CD4-positive, alpha-beta T cell treated with Interferon alpha-2 for 1 hour (primary cell): ENCODE data around the gene ARHGAP10.
"Not testable (repeated sequence)": the region's sequence is repeated elsewhere in the genome, so short reads cannot be mapped to it uniquely, and the experiment has no call there.

Experiments used
- DNase-seq, 2 donors: peaks; one replicate each; pipeline ENCODE4 v3.0.0-alpha.2; 2020 to 2022

The ARHGAP10 gene

DNA sequence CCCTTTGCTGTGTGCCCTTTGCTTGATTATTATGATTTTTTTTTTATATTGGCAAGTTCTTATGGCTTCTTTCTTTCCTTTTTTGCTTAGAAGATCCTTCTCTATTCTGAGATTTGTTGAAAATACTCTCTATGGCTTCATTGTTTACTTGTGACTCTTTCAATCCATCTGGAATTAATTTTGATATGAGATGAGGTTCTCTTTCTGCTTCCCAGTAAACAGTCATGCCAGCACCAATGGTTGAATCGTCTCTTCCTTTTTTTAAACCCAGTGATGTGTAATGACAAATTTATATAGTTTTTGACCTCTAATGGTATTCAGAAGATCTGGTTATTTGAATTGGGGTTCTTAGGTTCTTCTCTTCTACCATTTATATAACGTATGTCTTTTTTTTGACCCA is 121.8 kb downstream of the ARHGAP10 start:
- no peak for DNase-seq

DNA sequence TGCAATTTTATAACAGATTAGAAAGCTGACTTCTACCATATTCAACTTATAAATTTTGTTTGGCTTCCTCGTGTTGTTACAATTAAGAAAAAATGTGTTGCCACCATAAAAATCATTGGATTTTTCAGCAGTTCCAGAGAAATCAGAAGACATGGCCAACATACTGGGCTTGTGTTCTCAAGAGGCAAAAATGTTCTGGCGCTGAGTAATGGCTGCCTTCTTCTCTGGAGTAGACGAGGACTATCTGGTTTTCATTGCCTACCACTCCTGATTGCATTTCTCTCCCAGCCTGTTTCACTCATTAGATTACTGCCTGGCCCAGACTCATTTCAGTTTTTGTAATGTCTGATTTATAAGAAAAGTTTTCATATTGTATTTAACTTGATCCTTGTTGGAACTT is 122.3 kb downstream of the ARHGAP10 start:
- no peak for DNase-seq

DNA sequence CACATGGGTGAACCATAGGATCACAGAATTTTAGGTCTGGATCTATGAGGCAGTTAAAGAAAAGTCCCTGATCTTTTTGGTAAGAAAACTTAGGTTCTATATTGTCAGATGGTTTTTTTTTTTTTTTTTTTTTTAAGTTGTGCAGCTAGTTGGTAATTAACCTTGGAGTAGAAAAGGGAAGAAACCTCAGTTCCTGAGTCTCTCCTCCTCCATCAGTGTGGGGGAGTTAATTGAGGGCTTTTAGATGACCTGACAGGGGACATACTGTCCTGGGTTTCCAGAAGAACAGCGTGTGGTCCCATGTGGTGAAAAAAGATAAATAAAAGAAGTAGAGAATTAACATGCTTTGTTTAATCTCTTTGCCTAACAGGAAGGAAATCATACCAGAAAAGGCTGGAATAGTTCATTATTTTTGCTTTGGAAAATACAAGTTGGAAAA is 123.7 kb downstream of the ARHGAP10 start:
- DNase-seq: no peak

DNA sequence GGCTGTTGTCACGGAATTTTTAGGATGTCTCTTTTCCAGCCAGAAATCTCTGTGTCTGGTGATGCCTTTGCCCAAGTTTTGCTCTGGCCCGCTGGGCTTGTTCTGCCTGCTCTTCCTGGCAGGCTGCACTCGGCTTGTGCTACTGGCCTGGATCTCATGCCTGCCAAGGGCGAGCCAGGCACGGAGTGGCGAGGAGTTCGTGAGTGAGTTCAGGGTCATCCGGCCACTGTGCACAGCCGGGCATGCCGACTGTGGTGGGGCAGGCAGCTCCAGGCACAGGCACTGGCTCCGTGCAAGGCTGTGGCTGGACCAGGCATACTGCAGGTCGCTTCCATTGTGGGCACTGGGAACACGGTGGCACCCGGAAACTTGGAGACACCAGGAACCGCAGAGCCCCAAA is 129.1 kb downstream of the ARHGAP10 start:
- no peak for DNase-seq

DNA sequence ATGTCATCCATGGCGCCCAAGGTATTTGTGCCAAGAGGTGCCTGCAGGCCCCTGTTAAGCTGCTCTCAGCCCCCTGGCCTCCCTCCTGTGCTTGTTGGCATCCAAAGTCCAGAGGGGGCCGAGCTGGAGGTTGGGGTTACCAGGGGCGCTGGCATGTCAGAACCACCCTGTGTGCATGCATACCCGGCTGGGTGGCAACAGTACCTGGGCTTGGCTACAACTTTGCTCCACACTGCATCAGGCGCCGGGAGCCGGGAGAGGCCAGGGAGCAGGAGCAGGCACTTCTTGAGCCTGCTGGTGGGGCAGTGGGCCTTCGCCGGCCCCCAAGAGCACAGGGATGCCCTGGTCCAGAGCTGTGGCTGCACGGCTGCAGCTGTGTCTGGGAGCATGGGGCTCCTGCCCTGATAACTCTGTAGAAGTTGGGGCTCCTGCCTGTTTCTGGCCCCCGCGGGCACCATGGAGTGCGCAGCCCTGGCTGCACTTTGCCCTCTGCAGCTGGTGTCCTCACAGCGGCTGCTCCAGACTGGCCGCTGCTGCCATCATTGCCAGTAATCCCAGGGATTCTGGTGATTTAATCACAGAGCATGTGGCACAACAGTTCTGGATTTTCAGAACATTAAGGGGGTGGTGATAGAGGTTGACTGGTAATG is 130.3 kb downstream of the ARHGAP10 start:
- no peak for DNase-seq

DNA sequence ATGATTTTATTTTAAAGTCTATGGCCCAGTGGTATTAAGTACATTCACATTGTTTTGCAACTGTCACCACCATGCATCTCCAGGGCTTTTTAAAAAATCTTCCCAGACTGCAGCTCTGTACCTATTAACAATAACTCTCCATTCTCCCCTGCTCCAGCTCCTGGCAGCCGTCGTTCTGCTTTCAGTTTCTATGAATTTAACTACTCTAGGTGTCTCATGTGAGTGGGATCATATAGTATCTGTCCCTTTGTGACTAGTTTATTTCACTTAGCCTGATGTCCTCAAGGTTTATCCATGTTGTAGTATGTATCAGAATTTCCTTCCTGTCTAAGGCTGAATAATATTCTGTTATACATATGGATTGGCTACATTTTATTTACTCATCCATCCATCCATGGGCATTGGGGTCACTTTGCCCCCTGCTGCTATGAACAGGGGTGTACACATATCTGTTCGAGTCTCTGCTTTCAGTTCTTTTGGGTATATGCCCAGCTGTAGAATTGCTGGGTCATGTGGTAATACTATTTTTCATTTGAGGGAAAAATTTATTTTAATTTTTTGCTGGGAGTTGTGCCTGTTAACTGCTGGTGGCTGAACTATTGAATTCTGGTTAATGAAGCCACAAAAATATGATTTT is 131.3 kb downstream of the ARHGAP10 start:
- no peak for DNase-seq

DNA sequence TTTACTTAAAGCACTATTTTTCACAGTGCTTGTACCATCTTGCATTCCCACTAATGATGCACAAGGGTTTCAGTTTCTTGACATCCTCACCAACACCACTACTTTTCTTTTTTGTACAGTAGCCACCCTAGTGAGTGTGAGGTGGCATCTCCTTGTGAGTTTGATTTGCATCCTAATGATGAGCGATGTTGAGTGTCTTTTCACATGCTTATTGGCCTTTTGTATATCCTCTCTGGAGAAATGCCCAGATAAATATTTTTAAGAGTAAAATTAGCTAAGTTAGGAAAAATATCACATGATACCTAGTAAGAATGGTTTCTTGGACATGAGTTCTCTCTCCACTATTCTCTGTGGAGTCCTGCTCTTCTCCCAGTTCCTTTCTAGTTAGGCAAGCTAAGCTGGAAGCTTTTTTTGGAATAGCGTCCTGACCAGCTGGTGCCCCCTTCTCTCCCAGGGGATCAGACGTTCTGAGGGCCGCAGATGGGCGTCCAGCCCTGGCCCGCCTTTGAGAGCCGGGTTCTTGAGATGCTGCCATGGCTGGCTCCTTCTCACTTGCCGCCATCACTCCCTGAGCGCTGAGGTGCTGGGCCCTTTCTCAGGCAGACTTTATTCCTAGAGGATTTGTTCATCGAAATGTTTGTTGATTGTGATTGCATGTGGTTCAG is 132.1 kb downstream of the ARHGAP10 start:
- no peak for DNase-seq

DNA sequence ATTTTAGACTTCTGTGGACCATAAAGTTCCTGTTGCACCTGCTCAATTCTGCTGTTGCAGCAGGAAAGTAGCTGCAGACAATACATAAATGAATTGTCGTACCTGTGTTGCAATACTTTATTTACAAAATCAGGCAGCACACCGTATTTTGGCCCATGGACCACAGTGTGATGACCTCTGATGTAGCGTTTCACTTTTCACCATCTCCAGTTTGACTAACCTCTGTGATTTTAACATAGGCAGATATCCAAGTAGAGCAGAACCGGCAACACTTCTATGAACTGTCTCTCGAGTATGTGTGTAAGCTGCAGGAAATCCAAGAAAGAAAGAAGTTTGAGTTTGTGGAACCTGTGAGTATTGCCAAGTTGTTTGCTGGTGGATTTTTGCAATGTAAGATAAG is 132.7 kb downstream of the ARHGAP10 start:
- DNase-seq: no peak

DNA sequence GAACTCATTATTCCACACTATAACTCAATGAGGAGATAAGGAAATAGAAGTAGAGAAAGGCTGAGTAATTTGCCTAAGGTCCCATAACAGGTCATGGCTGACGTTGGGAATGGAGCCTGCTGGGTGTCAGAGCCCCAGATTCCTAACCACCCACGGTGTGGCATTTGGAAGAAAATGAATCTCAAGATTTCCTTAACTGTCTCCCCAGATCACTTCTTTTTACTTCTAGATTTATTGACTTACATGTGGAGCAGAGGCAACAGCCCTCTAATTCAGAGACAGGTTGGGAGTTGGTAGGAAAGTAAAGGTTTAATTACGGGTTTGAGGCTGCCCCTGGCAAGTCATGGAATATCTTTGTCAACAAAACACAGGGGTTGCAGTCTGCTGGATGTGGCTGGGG is 134.0 kb downstream of the ARHGAP10 start:
- DNase-seq: no peak

DNA sequence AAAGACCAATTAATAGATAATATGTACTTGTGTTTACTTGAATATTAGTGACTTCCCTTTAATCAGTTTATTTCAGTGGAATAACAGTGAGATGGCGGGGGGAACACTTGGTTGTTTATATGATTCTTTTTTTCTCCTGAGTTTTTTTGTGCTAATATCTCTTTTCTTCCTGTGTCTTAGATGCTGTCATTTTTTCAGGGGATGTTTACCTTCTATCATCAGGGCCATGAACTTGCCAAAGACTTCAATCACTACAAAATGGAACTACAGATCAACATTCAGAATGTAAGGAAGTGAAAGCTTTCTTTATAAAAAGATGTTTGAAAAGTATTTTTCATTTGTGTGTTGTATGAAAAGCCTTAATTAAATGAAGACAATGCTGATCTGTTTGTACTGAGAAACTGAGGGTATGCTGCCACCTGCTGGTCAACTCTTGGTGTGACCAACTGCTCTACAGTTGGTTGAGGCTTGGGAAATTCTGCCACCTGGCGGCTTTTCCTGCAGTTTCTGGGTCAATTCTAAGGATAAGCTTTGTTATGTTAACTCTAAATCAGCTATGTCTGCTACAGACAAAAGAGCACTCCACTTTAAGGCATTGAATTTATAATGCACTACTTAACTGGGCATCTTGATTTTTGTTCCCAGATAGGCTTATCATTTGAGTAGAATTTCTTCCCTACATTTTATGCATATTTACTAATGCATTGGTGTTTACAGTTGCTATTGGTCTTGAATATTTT is 134.8 kb downstream of the ARHGAP10 start:
- peak; percentile 85 to 91 for DNase-seq

DNA sequence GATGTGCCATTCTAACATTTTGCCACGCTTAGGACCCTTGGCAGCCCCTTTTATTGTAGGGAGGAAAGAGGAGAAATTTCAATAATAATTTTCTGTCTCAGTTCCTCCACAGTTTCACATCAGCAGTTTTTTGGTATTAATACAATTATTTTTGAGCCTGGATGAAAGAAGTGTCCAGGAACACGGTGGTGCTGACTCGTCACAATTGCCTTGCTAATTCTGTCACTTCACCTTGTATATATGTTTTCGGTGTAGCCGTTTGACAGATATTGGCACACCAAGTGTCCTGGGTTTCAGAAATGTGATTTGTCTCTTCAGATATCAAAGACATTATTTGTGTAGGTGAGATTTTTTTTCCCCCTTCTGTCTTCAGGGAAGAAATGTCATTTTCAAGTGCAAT is 142.2 kb downstream of the ARHGAP10 start:
- DNase-seq: no peak

DNA sequence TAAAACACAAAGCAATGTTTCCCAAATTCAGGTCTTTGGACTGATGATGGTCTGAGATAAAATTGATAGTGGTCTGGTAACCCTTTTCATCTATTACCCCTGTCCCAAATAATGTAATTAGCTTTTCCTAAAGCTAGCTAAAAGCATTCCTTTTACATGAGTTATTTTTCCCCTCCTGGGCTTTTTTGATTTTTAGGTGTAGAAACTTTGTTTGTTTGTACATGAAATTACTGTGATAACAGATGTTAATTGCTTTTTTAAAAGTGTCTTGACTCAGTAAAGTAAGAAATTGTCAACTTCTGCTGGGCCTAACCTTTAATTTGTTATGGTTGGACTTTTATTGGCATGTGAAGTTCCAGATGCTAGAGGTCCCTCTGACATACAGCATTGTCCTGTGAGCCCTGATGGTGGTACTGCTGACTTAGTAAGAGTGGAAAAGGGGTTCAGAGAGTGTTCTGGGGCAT is 145.5 kb downstream of the ARHGAP10 start:
- DNase-seq: no peak

DNA sequence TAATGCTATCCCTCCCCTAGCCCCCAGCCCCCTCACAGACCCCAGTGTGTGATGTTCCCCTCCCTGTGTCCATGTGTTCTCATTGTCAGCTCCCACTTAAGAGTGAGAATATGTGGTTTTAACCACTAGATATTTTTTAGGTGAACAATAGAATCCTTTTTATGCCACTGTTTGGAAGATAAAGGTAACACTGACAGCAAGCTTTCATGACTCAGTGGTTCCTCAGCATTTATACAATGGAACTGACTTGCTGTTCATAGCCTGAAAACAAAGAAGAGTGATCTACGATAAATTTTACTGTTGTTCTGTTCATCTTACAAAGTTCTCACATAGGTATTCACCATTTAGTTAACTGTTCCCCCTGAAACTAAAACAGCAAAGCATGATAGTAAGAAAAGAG is 147.8 kb downstream of the ARHGAP10 start:
- DNase-seq: no peak

DNA sequence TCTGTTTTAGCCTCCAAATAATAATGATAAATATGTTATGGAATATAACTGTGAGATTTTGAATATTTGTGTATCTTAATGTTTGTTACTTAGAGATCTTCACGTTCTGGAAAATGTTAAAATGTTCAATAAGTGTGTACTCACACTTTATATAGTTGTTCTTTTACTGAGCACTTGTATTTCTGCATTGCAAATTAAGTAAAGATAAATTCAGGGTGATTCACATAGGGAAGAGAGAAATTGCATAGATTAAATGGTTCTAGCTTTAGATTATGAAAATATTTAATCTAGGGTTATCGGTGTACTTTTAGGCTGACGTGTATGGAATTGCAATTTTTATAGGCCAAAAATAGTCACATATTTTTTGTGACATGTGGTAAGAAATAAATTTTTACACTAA is 148.6 kb downstream of the ARHGAP10 start:
- no peak for DNase-seq

DNA sequence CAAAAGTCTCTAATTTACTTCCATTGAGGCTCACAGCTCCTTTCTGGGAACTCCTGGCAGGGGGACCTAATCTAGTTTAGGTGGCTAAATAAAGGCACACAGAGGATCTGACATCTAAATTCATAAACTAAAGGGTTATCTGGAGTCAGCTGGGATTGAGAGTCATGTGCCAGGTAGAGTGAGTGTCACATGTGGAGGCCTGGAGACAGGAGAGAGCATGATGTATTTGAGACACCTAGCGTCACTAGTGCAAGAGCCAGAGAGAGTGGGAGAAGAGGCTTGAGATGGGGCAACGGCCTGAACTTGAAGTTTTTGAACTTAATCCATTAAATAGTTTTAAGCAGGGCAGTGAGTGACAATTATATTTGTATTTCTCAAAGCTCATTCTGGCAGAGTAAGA is 152.6 kb downstream of the ARHGAP10 start:
- no peak for DNase-seq

DNA sequence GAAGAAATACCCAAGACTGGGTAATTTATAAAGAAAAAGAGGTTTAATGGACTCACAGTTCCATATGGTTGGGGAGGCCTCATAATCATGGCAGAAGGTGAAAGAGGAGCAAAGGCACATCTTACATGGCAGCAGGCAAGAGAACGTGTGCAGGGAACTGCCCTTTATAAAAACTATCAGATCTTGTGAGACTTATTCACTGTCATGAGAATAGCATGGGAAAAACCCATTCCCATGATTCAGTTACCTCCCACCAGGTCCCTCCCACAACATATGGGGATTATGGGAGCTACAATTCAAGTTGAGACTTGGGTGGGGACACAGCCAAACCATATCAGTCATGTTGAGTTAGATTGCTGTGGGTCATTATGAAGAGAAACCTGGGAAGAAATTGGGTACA is 153.3 kb downstream of the ARHGAP10 start:
- DNase-seq: not testable (repeated sequence)

DNA sequence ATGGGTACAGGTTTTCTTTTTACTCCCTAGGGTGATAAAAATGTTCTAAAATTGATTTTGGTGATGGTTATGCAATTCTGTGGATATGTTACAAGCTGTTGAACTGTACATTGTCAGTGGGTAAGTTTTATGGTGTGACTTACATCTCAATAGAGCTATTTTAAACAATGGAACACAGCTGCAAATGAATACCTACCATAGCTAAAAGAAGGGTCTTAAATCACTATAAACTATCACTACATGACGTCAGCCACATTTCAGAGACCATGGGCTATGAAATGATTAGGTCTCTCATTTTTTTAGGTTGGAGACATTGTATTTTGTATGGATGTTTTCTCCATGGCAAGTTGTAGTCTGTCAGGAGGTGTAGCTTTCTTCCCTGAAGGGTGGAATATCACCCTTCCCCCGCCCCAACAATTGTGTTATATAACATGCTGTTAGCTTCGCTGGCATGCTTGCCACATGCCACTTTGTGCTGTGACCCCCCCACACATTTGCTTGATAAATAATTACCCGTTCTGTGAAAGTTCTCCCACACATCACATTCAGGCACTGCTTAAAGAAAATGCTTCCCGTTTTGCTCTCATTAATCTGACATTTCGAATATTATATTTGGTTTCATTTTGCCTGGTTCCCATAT is 159.7 kb downstream of the ARHGAP10 start:
- DNase-seq: no peak

DNA sequence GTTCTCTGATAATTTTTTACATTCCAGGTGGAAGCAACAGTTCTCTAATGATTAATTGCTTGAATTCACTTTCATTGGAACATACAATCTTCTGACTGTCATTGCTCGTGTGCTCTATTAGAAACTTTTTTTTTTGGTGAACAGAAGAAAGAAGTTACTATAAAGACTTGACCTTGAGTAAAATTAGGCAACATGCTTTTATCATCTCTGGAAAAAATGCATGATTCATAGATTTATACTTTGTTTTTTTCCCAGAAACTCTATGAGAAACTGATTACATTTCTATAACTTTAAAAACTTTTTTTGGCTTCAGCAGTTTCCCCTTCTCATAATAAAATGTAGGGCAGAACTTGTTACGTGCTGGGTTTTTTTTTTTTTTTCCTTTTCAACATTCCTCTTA is 167.6 kb downstream of the ARHGAP10 start:
- DNase-seq: no peak

DNA sequence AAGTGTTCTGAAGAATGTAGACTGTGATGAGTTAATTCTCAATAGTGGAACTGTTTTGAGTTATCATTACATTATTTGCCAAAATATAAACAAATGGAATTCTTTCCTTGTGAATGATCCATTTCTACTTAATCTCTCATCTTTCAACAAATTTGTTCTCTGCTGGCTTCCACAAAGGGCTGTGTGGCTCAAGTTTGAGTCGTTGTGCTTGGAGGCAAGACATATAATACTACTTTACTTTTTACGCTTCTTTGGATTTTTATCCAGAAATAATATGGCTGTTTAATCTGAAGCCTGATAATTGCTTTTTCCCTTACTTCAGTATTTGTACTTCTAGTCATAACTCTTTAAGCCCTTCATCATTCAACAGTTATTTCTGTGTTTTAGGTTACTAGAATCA is 169.5 kb downstream of the ARHGAP10 start:
- DNase-seq: no peak

DNA sequence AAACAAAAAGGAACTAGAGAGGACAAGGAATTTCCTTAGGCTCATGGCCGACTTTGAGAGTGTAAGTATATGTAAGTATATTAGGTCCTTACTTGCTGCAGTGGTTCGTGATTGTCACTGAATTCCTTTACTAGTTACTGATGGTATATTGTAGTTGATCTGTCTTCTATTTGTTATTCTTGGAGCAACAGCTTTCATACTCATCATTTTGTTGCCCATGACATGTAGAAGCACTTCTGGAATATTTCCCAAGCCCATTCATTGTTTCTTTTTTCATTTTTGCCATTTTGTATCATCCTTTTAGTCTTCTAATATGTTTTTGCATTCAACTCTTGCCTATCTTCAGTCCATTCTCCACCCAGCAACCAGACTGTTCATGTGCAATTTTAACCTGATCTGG is 170.0 kb downstream of the ARHGAP10 start:
- no peak for DNase-seq

DNA sequence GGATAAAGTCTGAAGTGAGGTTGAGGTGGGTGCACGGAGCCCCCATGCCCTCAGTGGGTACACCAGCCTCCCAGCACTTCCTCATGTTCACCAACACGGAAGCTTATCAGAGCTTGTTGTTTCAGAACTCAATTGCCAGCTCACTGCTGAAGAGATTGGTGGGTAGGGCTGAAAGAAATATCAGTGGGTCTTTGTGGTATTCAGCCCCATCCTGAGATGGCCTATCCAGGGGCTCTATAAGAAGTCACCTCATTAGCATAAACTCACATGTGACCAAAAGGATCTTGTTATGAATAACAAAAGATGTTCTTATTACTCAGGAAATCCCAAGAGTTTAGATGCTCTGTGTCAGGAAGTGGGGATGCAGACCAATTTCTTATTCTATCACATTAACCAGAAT is 177.3 kb downstream of the ARHGAP10 start:
- DNase-seq: no peak

DNA sequence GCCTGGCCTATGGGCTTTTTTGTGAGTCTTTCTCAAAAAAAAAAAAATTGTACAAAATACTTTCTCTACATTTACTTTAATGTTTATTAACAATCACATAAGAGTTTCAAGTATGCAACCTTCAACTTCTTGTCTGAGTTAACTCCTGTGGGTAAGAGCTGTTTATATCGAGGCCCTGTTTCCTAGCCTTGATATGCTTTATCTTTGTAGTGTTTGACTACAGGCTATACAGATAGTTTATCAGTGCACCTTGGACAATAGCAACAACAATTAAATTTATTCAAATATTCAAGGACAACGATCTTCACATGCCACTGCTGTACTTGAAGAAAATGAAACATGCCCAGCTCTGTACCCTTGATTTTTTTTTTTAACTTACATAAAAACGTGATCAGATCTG is 178.4 kb downstream of the ARHGAP10 start:
- DNase-seq: no peak

DNA sequence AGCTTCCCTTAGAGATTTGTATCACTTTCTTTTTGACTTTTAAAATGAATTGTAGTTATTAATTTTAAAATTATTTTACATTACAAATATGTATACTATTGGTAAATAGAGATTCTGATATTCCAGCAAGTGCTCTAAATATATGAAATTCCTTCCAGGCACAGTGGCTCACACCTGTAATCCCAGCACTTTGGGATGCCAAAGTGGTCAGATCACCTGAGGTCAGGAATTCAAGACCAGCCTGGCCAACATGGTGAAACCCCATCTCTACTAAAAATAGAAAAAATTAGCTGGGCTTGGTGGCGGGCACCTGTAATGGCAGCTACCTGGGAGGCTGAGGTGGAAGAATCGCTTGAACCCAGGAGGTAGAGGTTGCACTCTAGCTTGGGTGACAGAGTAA is 180.2 kb downstream of the ARHGAP10 start:
- DNase-seq: not testable (repeated sequence)
